Measurements from ENCODE around the gene HAO2. TPM values are rescaled to one million over a fixed set of nuclear protein-coding genes. Genes with fewer than 3 reads are reported as not detected.

The HAO2 gene
- total and polyA plus RNA-seq, 2 experiments from 2014 or later = not detected

- H3K9me2 ChIP-seq (ENCODE audit: insufficient read depth) = peaks cover 5% of the 10 kb centered on the region; the same call in 1 of the 2 replicates
- no peak overlapping the region for H3K4me3 ChIP-seq
- ATAC-seq (no peak), DNase-seq (ENCODE audit: low spot score) (no peak)
- peaks cover 3% of the 10 kb centered on the region for H3K27me3 Mint-ChIP-seq (ENCODE audit: insufficient read depth, low read depth, poor library complexity)
- peaks cover 19% of the 10 kb centered on the region for H3K4me1 Mint-ChIP-seq
- no peaks in the 10 kb centered on the region for H3K36me3 Mint-ChIP-seq (ENCODE audit: low read depth)
- no peak overlapping the region for H3K27ac ChIP-seq (ENCODE audit: low read depth)
- H3K4me1 ChIP-seq (ENCODE audit: insufficient read depth) = no peaks in the 10 kb centered on the region
- H3K9me3 Mint-ChIP-seq = no peaks in the 10 kb centered on the region
- no peak overlapping the region for H2AFZ ChIP-seq
- TF ChIP-seq REST (IDR thresholded peaks at IDR 0.05; ENCODE audit: unreplicated experiment) (no peak), NANOG (IDR thresholded peaks at IDR 0.05; ENCODE audit: borderline replicate concordance) (no peak), CREB1 (CRISPR knock-in tag; IDR thresholded peaks at IDR 0.05; ENCODE audit: low read depth) (no peak), CTCF (conservative IDR thresholded peaks at IDR 0.05; ENCODE audit: low read depth in 2 of 2) (no peak), ETS1 (IDR thresholded peaks at IDR 0.05) (no peak), JUNB (IDR thresholded peaks at IDR 0.05; ENCODE audit: unreplicated experiment) (no peak), ZNF331 (CRISPR knock-in tag; IDR thresholded peaks at IDR 0.05; ENCODE audit: low read depth) (no peak), EZH2phosphoT487 (IDR thresholded peaks at IDR 0.05; ENCODE audit: unreplicated experiment) (no peak), EZH2 (IDR thresholded peaks at IDR 0.05; ENCODE audit: low read depth, unreplicated experiment) (no peak), STAT1 (IDR thresholded peaks at IDR 0.05; ENCODE audit: unreplicated experiment) (no peak), POLR2AphosphoS5 (IDR thresholded peaks at IDR 0.05; ENCODE audit: low read depth) (no peak), ZNF114 (CRISPR knock-in tag; IDR thresholded peaks at IDR 0.05) (no peak), ZNF462 (CRISPR knock-in tag; IDR thresholded peaks at IDR 0.05) (no peak)
- H3K4me2 ChIP-seq = no peak overlapping the region
- H3K27me3 ChIP-seq (ENCODE audit: insufficient read depth) = no peaks in the 10 kb centered on the region
- no peaks in the 10 kb centered on the region for H3F3A ChIP-seq (replicated peaks; ENCODE audit: low read depth)
- H3K36me3 ChIP-seq (ENCODE audit: insufficient read depth) = no peaks in the 10 kb centered on the region
- H4K20me1 ChIP-seq (replicated peaks; ENCODE audit: insufficient read depth) = no peaks in the 10 kb centered on the region
- H3K4me3 Mint-ChIP-seq = no peak overlapping the region
- no peak overlapping the region for H3K27ac Mint-ChIP-seq
- H3K79me2 ChIP-seq (replicated peaks; ENCODE audit: insufficient read depth) = no peaks in the 10 kb centered on the region
These were observed 3.9 kb upstream of the HAO2 start for GRCh38 chr1:119364640-119365039.
